Subcutaneous preadipocyte (primary cell): ENCODE data around the gene SIGLEC5. TPM values are rescaled to one million over a fixed set of nuclear protein-coding genes. Genes with fewer than 3 reads are reported as not detected.

Source experiments
- small RNA-seq: library from RNA; depleted of rRNA; stranded (forward); fragments of <200 nt; gene quantifications from one replicate; pipeline ENCODE3, GENCODE V24; 2012
- total RNA-seq: library from RNA; depleted of rRNA; stranded (reverse); fragments of >200 nt; gene quantifications from 2 replicates; pipeline ENCODE4 v1.2.3, GENCODE V29; 2012

SIGLEC5 gene
- total RNA-seq: not detected in 2 replicates

GRCh38 chr19:51630315-51630714 is at the start of gene SIGLEC5:
TSS of gene SIGLEC5 (minus strand) at chr19:51630401. CDS start at chr19:51630335, 66 bp downstream.

GRCh38 chr19:51646730-51647129 is 16.5 kb upstream of the SIGLEC5 start, which contains the start of gene SIGLEC14:
TSS of gene SIGLEC14 (minus strand) at chr19:51646825. CDS start at chr19:51646759, 66 bp downstream.

GRCh38 chr19:51570962-51571575 is 59.1 kb downstream of the SIGLEC5 start, which contains the start of gene ZNF175:
TSS of gene ZNF175 (plus strand) at chr19:51571283. CDS start at chr19:51573330, 2,047 bp downstream.

Small RNA genes within 50 kb of the gene (small RNA-seq; reads per million reads assigned to genes)
- gene AC018755.2: not detected

Other genes starting within 250 kb of the SIGLEC5 start
- not detected in 2 replicates for gene LIM2, start 242.4 kb downstream of the SIGLEC5 start, total RNA-seq
- gene C19orf84, start 239.8 kb downstream of the SIGLEC5 start, total RNA-seq: not detected in 2 replicates
- gene SIGLEC10, start 212.8 kb downstream of the SIGLEC5 start, total RNA-seq: not detected in 2 replicates
- gene SIGLEC8, start 171.9 kb downstream of the SIGLEC5 start, total RNA-seq: not detected in 2 replicates
- not detected in 2 replicates for gene CEACAM18, start 151.9 kb downstream of the SIGLEC5 start, total RNA-seq
- not detected in 2 replicates for gene SIGLEC12, start 128.6 kb downstream of the SIGLEC5 start, total RNA-seq
- not detected in 2 replicates for gene SIGLEC6, start 98.7 kb downstream of the SIGLEC5 start, total RNA-seq
- gene ZNF175, start 59.1 kb downstream of the SIGLEC5 start, total RNA-seq: 4.0 and 4.1 TPM in 2 replicates
- gene SIGLEC14, start 16.4 kb upstream of the SIGLEC5 start, total RNA-seq: not detected in 2 replicates
- gene SPACA6, start 62.9 kb upstream of the SIGLEC5 start, total RNA-seq: 2.6 and 5.1 TPM in 2 replicates
- gene HAS1, start 93.6 kb upstream of the SIGLEC5 start, total RNA-seq: 6.2 and 6.6 TPM in 2 replicates
- 0.39 and 1.5 TPM in 2 replicates for gene FPR1, start 121.5 kb upstream of the SIGLEC5 start, total RNA-seq
- gene FPR2, start 130.8 kb upstream of the SIGLEC5 start, total RNA-seq: 0.37 and 0.39 TPM in 2 replicates
- gene FPR3, start 164.8 kb upstream of the SIGLEC5 start, total RNA-seq: not detected in 2 replicates